Liver (tissue), 2 donors: ENCODE data around the gene EPC2.

Experiments used
- TF ChIP-seq, protein P1 (sequence below): IDR thresholded peaks from 2 replicates; pipeline ENCODE4 v1.6.1; 2016; ENCODE audit warnings: antibody characterized with exemption, mild to moderate bottlenecking
- TF ChIP-seq, protein P2 (sequence below): fragments of 150-350 bp; IDR thresholded peaks from 2 replicates; pipeline ENCODE4 v1.5.1; 2017; ENCODE audit warnings: improper control_type of control experiment, low read depth, low read length; ENCODE audit not compliant: missing input control
- donor health status: healthy.

DNA sequence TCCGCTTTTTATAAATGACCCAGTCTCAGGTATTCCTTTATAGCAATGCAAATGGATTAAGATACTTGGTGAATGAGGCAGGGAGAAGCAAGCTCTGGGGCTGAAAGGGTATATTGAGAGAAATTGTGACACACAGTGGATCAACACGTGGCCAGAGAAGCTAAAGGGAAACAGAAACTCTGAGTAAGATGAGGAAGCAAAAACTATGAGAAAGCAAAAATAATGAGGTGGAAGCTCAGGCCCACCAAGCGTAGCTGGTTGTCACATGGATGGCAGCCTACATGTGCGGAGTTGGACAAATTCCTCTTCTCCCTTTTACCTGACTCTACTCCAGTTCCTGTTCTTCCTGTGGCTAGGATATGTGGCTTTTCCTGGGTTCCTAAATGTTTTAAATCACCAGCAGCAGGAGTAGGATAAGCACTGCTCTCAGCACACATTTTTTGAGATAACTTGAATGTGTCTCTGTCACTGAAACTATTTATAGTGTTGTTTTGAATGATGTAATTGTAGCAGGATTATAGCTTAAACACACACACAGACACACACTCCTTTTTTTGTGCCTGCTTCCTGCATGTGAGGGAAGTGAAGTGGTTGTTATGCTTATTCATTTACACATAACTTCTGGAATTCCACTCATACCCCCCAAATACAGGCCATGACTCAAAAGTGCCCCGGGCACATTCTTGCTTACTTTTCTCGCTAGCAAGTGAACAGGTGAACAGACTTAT, 30.1 kb upstream of the EPC2 start:
- TF ChIP-seq, protein P1, sequence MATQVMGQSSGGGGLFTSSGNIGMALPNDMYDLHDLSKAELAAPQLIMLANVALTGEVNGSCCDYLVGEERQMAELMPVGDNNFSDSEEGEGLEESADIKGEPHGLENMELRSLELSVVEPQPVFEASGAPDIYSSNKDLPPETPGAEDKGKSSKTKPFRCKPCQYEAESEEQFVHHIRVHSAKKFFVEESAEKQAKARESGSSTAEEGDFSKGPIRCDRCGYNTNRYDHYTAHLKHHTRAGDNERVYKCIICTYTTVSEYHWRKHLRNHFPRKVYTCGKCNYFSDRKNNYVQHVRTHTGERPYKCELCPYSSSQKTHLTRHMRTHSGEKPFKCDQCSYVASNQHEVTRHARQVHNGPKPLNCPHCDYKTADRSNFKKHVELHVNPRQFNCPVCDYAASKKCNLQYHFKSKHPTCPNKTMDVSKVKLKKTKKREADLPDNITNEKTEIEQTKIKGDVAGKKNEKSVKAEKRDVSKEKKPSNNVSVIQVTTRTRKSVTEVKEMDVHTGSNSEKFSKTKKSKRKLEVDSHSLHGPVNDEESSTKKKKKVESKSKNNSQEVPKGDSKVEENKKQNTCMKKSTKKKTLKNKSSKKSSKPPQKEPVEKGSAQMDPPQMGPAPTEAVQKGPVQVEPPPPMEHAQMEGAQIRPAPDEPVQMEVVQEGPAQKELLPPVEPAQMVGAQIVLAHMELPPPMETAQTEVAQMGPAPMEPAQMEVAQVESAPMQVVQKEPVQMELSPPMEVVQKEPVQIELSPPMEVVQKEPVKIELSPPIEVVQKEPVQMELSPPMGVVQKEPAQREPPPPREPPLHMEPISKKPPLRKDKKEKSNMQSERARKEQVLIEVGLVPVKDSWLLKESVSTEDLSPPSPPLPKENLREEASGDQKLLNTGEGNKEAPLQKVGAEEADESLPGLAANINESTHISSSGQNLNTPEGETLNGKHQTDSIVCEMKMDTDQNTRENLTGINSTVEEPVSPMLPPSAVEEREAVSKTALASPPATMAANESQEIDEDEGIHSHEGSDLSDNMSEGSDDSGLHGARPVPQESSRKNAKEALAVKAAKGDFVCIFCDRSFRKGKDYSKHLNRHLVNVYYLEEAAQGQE: no peak
- TF ChIP-seq, protein P2, sequence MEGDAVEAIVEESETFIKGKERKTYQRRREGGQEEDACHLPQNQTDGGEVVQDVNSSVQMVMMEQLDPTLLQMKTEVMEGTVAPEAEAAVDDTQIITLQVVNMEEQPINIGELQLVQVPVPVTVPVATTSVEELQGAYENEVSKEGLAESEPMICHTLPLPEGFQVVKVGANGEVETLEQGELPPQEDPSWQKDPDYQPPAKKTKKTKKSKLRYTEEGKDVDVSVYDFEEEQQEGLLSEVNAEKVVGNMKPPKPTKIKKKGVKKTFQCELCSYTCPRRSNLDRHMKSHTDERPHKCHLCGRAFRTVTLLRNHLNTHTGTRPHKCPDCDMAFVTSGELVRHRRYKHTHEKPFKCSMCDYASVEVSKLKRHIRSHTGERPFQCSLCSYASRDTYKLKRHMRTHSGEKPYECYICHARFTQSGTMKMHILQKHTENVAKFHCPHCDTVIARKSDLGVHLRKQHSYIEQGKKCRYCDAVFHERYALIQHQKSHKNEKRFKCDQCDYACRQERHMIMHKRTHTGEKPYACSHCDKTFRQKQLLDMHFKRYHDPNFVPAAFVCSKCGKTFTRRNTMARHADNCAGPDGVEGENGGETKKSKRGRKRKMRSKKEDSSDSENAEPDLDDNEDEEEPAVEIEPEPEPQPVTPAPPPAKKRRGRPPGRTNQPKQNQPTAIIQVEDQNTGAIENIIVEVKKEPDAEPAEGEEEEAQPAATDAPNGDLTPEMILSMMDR: no peak
